Activated CD4-positive, alpha-beta T cell treated with anti-CD3 and anti-CD28 coated beads, Interleukin-2, amount 50 U/mL, for 48 hours (primary cell): ENCODE data around the gene RABGAP1.
"Not testable (repeated sequence)": the region's sequence is repeated elsewhere in the genome, so short reads cannot be mapped to it uniquely, and the experiment has no call there.

Source experiments
- DNase-seq, 2 experiments: peaks; one replicate each; pipeline ENCODE4 v3.0.0-alpha.2; 2020

The RABGAP1 gene

GRCh38 chr9:122940749-122941581 is at the start of gene RABGAP1:
Gene RABGAP1 (plus strand): TSS chr9:122941020. CDS start chr9:122957060, 16,040 bp downstream.
- peak; percentile 99 for DNase-seq

GRCh38 chr9:122897969-122898368 is 42.9 kb upstream of the RABGAP1 start:
- DNase-seq: no peak

- DNase-seq: no peak
Measured at GRCh38 chr9:122900791-122901190, 40.0 kb upstream of the RABGAP1 start.

- DNase-seq: peak in 1 of 2 experiments; percentile 29
Measured at GRCh38 chr9:122904466-122904822, 36.4 kb upstream of the RABGAP1 start.

- peak; percentile 95 to 97 for DNase-seq
Measured at GRCh38 chr9:122904823-122905710, 35.8 kb upstream of the RABGAP1 start, which contains the start of gene RC3H2. Gene RC3H2 (minus strand): TSS chr9:122905359. CDS start chr9:122897509, 7,850 bp downstream.

- not testable (repeated sequence) for DNase-seq
Measured at GRCh38 chr9:122906122-122906521, 34.7 kb upstream of the RABGAP1 start.

- DNase-seq: no peak
Measured at GRCh38 chr9:122912671-122912963, 28.2 kb upstream of the RABGAP1 start.

GRCh38 chr9:122912964-122913673 is 27.7 kb upstream of the RABGAP1 start, which contains the start of gene ZBTB6:
Gene ZBTB6 (minus strand): TSS chr9:122913323. CDS start chr9:122912072, 1,251 bp downstream.
- peak; percentile 69 to 76 for DNase-seq

GRCh38 chr9:122918310-122918709 is 22.5 kb upstream of the RABGAP1 start:
- no peak for DNase-seq

- no peak for DNase-seq
Measured at GRCh38 chr9:122922713-122923112, 18.1 kb upstream of the RABGAP1 start.

- no peak for DNase-seq
Measured at GRCh38 chr9:122923947-122924346, 16.9 kb upstream of the RABGAP1 start.

- DNase-seq: no peak
Measured at GRCh38 chr9:122929796-122930354, 10.9 kb upstream of the RABGAP1 start.

GRCh38 chr9:122930541-122931225 is 10.1 kb upstream of the RABGAP1 start:
- DNase-seq: no peak

- peak; percentile 93 to 95 for DNase-seq
Measured at GRCh38 chr9:122931226-122932121, 9.3 kb upstream of the RABGAP1 start, which contains the start of gene ZBTB26. Gene ZBTB26 (minus strand): TSS chr9:122931512. CDS start chr9:122919934, 11,578 bp downstream.

GRCh38 chr9:122936464-122936863 is 4.4 kb upstream of the RABGAP1 start:
- DNase-seq: no peak

- DNase-seq: no peak
Measured at GRCh38 chr9:122936883-122937282, 3.9 kb upstream of the RABGAP1 start.

- no peak for DNase-seq
Measured at GRCh38 chr9:122939601-122940000, 1.2 kb upstream of the RABGAP1 start.

- DNase-seq: no peak
Measured at GRCh38 chr9:122940454-122940748, 419 bp upstream of the RABGAP1 start.

- DNase-seq: no peak
Measured at GRCh38 chr9:122941582-122942234, 888 bp downstream of the RABGAP1 start.
